Mononuclear cell (primary cell): ENCODE measurements around the gene S1PR5. TPM values are rescaled to one million over a fixed set of nuclear protein-coding genes. Genes with fewer than 3 reads are reported as not detected.

Source experiments
- H3K27me3 ChIP-seq: 2 replicates; pipeline ENCODE4 v1.6.0; 2011; ENCODE audit warnings: low read length, control low read depth; ENCODE audit not compliant: insufficient read depth
- H3K4me1 ChIP-seq: 2 replicates; pipeline ENCODE4 v1.5.1; 2011; ENCODE audit warnings: mild to moderate bottlenecking, low read length, control low read depth; ENCODE audit not compliant: insufficient read depth
- H3K4me3 ChIP-seq: 2 replicates; pipeline ENCODE4 v1.5.1; 2011; ENCODE audit warnings: mild to moderate bottlenecking, low read length, moderate library complexity
- H3K9me3 ChIP-seq: 2 replicates; pipeline ENCODE4 v1.5.1; 2011; ENCODE audit warnings: low read depth, mild to moderate bottlenecking, control low read depth, low read length
- total RNA-seq: library from RNA; depleted of rRNA; stranded (reverse); fragments of >200 nt; gene quantifications from one replicate; pipeline ENCODE4 v1.2.3, GENCODE V29; 2012

S1PR5 gene
- total RNA-seq, result 36.9 TPM

- H3K9me3 ChIP-seq, result no peaks in the 10 kb centered on the region
- H3K4me3 ChIP-seq, result peak within 1 kb of the TSS; percentile 50
- H3K27me3 ChIP-seq, result peaks cover 72% of the 10 kb centered on the region
- H3K4me1 ChIP-seq, result peaks cover 65% of the 10 kb centered on the region
These were observed at the start of gene S1PR5 for GRCh38 chr19:10517361-10517759. S1PR5 (minus strand) TSS chr19:10517447; CDS start chr19:10515011, 2,436 bp downstream.

DNA sequence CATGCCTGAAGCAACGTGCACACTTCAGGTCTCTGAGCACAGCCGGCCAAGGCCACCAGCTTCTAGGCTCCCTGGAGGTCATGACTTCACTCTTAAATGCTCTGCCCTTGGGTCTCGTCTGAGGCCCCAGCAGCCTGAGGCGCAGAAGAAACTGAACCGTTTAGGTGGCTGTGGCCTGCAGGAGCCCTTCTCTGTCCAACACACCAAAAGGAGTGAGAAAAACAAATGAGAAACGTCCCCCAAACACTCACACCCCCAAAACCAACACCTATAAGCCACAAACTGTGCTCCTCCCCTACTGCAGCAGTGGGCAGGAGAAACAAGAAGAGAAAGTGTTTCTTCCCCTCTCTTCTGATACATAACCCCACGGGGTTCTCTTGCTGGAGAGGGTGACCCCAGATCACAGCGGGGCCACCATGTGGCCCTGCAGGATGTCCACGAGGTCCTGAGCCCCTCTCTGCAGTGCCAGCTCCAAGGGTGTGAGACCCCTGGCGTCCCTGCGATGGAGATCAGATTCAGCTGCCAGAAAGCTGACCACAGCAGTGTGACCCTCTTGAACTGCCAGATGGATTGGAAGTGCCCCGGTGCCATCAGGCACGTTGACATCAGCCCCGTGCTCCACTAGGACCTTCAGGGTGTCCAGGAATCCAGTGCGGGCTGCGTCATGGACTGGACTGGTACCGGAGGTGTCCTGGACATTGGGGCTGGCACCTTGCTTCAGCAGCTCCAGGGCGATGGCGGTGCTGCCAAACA, 49.6 kb upstream of the S1PR5 start:
- H3K4me1 ChIP-seq, result peaks cover 44% of the 10 kb centered on the region
- peak overlapping the region; percentile 97 for H3K4me3 ChIP-seq
- no peaks in the 10 kb centered on the region for H3K9me3 ChIP-seq
- no peaks in the 10 kb centered on the region for H3K27me3 ChIP-seq

DNA sequence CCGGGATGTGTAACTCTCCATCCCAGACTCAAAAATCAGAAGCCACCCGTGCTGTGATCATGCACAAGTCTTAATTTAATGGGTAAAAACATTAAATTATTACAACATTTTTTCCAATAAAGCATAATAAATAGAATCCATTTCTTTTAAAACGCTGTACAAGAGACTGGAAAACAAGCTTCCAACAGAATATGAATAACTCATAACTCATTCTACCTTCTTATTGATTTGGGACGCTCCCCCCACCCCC, 49.1 kb upstream of the S1PR5 start:
- peaks cover 44% of the 10 kb centered on the region for H3K4me1 ChIP-seq
- no peaks in the 10 kb centered on the region for H3K27me3 ChIP-seq
- peak overlapping the region; percentile 97 for H3K4me3 ChIP-seq

GRCh38 chr19:10565567-10566407, 48.5 kb upstream of the S1PR5 start, which contains the start of gene KRI1:
KRI1 (minus strand) TSS chr19:10566010; CDS start chr19:10565999, 11 bp downstream.
- H3K4me1 ChIP-seq, result peaks cover 44% of the 10 kb centered on the region

More for the DNA sequence above, 49.1 kb upstream of the S1PR5 start:
- no peaks in the 10 kb centered on the region for H3K9me3 ChIP-seq

DNA sequence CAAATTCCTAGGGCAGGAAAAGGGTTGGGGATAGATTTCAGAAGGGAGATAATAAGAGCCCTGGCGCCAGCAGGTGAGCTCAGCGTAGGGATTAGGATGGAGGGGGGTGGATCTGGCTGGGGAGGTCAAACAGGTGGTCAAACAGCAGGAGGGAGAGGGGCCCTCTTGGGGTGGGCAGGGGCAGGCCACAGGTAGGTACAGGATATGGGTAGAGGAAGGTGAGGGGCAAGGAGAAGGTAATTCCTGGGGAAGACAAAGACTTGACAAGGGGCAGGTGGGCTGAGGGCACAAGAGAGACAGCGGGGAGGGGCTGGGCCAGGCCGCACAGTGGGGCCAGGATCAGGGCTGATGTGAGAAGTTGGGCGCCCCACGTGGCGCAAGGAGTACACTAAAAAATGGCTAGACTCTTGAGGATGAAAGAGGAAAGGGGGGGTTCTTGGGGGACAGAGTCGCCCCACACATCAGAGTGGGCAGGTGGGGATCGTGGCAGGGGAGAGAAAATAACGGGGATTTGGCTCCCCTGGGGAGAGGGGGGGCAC, 47.9 kb upstream of the S1PR5 start:
- Histone ChIP-seq H3K27me3 (no peaks in the 10 kb centered on the region), H3K4me1 (peaks cover 44% of the 10 kb centered on the region), H3K9me3 (no peaks in the 10 kb centered on the region), H3K4me3 (peak overlapping the region; percentile 97)

More at GRCh38 chr19:10565567-10566407, 48.5 kb upstream of the S1PR5 start, which contains the start of gene KRI1:
- Histone ChIP-seq H3K4me3 (peak within 1 kb of the TSS; percentile 97), H3K27me3 (no peaks in the 10 kb centered on the region), H3K9me3 (no peaks in the 10 kb centered on the region)

- H3K27me3 ChIP-seq, result no peaks in the 10 kb centered on the region
- no peaks in the 10 kb centered on the region for H3K9me3 ChIP-seq
- H3K4me3 ChIP-seq, result no peak overlapping the region
- H3K4me1 ChIP-seq, result peaks cover 31% of the 10 kb centered on the region
These were observed 45.4 kb upstream of the S1PR5 start for GRCh38 chr19:10562609-10563008.

GRCh38 chr19:10560154-10560553, 42.9 kb upstream of the S1PR5 start:
- no peak overlapping the region for H3K4me3 ChIP-seq
- H3K27me3 ChIP-seq, result no peaks in the 10 kb centered on the region
- peaks cover 26% of the 10 kb centered on the region for H3K4me1 ChIP-seq
- no peaks in the 10 kb centered on the region for H3K9me3 ChIP-seq

DNA sequence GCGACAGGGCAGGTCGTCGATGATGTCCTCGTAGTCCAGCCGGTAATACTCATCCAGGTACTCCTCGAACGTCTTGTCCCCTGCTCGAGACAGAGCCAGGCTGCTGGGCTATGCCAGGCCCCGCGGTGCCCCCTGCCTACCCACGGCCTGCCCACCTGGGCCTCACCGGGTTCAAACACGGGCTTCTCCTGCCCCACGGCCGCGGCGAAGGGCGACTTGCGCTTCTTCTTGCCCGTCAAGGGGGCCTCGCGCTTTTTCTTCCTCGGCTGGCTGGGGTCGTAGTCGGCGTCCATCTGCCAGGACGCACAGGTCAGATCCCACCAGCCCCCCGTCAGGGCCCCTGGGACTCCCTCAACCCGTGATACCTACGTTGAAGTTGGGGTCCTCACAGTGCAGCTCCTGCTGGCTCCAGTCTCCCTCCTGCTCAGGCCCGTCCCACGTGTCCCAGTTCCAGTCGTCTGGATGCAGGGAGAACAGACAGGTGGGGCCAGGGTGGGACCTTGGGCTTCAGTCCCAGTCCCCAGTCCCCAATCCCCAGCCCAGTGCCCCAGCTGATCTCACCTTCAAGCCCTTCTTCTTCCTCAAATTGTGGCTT, 40.5 kb upstream of the S1PR5 start:
- peaks cover 38% of the 10 kb centered on the region for H3K4me1 ChIP-seq

GRCh38 chr19:10555610-10555973, 38.3 kb upstream of the S1PR5 start:
- Histone ChIP-seq H3K27me3 (no peaks in the 10 kb centered on the region), H3K4me1 (peaks cover 47% of the 10 kb centered on the region)

More for the DNA sequence above, 40.5 kb upstream of the S1PR5 start:
- H3K27me3 ChIP-seq, result no peaks in the 10 kb centered on the region
- H3K9me3 ChIP-seq, result no peaks in the 10 kb centered on the region
- H3K4me3 ChIP-seq, result no peak overlapping the region

GRCh38 chr19:10554760-10555609, 37.7 kb upstream of the S1PR5 start:
- Histone ChIP-seq H3K4me1 (peaks cover 47% of the 10 kb centered on the region), H3K27me3 (no peaks in the 10 kb centered on the region), H3K4me3 (no peak overlapping the region), H3K9me3 (no peaks in the 10 kb centered on the region)

More at GRCh38 chr19:10555610-10555973, 38.3 kb upstream of the S1PR5 start:
- Histone ChIP-seq H3K4me3 (no peak overlapping the region), H3K9me3 (no peaks in the 10 kb centered on the region)

DNA sequence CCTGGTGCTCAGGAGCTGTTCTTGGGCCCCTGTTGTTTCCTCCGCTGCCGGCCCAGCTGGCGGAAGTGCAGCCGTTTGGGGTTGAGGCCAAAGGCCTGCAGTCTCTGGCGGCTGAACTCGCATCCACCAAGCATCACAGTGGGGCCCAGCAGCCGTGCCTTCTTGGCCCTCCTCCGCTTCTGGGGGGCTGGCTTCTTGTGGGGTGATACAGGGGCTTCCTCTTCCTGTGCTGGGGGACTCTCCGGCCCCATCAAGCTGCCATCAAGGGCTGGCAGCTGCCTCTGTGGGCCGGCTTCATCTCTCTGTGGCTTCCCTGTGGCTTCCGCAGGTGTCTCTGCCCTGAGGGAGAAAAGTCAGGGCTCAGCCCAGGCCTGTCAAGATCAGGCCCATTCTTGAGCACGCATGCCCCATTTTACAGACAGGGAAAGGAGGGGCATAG, 36.7 kb upstream of the S1PR5 start:
- Histone ChIP-seq H3K27me3 (no peaks in the 10 kb centered on the region), H3K4me1 (peaks cover 47% of the 10 kb centered on the region), H3K9me3 (no peaks in the 10 kb centered on the region), H3K4me3 (no peak overlapping the region)

DNA sequence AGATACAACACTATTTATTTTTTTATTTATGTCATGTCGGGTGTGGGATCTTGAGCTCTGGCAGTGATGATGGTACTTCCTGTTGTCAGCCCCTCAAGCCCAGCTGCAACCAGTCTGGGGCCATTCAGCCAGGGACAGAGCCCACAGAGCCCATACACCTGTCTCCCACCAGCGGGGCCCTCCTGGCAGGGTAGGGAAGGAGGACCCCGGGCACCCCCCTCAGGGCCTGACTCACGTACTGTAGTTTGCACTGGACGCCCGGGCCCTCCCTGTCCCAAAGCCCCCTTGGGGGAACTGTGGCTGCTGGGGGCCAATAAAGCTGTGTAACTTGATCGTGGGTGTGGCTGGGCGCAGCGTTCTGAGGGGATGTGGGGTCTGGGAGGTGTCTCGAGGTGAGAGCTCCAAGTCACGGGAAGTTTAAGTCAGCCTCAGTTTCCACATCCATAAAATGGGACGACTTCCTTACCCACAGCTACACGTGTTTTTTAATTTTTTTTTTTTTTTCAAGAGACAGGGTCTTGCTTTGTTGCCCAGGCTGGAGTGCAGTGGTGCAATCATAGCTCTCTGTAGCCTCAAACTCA, 35.9 kb upstream of the S1PR5 start:
- Histone ChIP-seq H3K4me3 (no peak overlapping the region), H3K27me3 (no peaks in the 10 kb centered on the region), H3K4me1 (peaks cover 47% of the 10 kb centered on the region), H3K9me3 (no peaks in the 10 kb centered on the region)

- Histone ChIP-seq H3K9me3 (no peaks in the 10 kb centered on the region), H3K4me1 (peaks cover 47% of the 10 kb centered on the region)
These were observed 35.3 kb upstream of the S1PR5 start for GRCh38 chr19:10552510-10553053.

More at GRCh38 chr19:10552510-10553053, 35.3 kb upstream of the S1PR5 start:
- no peak overlapping the region for H3K4me3 ChIP-seq
- H3K27me3 ChIP-seq, result no peaks in the 10 kb centered on the region
